Tibial nerve (tissue), 4 donors: ENCODE measurements around the gene POU2F2. TPM values are rescaled to one million over a fixed set of nuclear protein-coding genes. Genes with fewer than 3 reads are reported as not detected.

Experiments
- DNase-seq, 2 donors: peaks; one replicate each; pipeline ENCODE4 v3.0.0-alpha.2; 2019; ENCODE audit warnings: low spot score in 2 of 2
- H3K27ac ChIP-seq, 4 donors: fragments of 200-600 bp; sonication (generic) in 3 of 4; one replicate each; pipeline ENCODE4 v1.5.1; 2017 to 2019; ENCODE audit warnings: mild to moderate bottlenecking in 1 of 4
- H3K27me3 ChIP-seq, 2 donors: fragments of 200-600 bp; sonication (generic) in 1 of 2; one replicate each; pipeline versions ENCODE4 v1.5.1 to v1.6.0; 2017 to 2019
- H3K36me3 ChIP-seq, 3 donors: fragments of 200-600 bp; sonication (generic); one replicate each; pipeline ENCODE4 v1.5.1; 2018 to 2019
- H3K4me1 ChIP-seq, 4 donors: fragments of 200-600 bp; sonication (generic) in 3 of 4; one replicate each; pipeline ENCODE4 v1.5.1; 2017 to 2019
- H3K4me3 ChIP-seq, 4 donors: fragments of 200-600 bp; sonication (generic) in 3 of 4; one replicate each; pipeline ENCODE4 v1.5.1; 2017 to 2019; ENCODE audit warnings: mild to moderate bottlenecking in 1 of 4, moderate library complexity in 1 of 4
- H3K9me3 ChIP-seq, 4 donors: fragments of 200-600 bp; sonication (generic) in 3 of 4; one replicate each; pipeline ENCODE4 v1.5.1; 2017 to 2019
- CTCF ChIP-seq, 5 experiments: fragments of 200-600 bp in 3 of 5; fragments of 450-650 bp in 2 of 5; sonication (generic) in 3 of 5; IDR thresholded peaks; one replicate each; pipeline ENCODE4 v1.5.1; 2016 to 2019; ENCODE audit warnings: antibody characterized with exemption in 5 of 5, mild to moderate bottlenecking in 3 of 5, moderate library complexity in 2 of 5
- EP300 ChIP-seq, 2 donors: sonication (generic); formaldehyde crosslinking; IDR thresholded peaks; one replicate each; pipeline ENCODE4 v1.6.1; 2017; ENCODE audit warnings: antibody characterized with exemption in 2 of 2, mild to moderate bottlenecking in 1 of 2
- POLR2A ChIP-seq, 2 donors: fragments of 450-650 bp; IDR thresholded peaks; one replicate each; pipeline ENCODE4 v1.6.1; 2017; ENCODE audit warnings: antibody characterized with exemption in 2 of 2, mild to moderate bottlenecking in 2 of 2, moderate library complexity in 2 of 2
- WGBS, 2 donors: methylation state at CpG; one replicate each; pipeline ENCODE4 v1.1.5; 2018; 5-methylcytosine and 5-hydroxymethylcytosine counted together
- total RNA-seq, 4 donors: library from RNA; depleted of rRNA; stranded (reverse); fragments of >200 nt; gene quantifications; one replicate each; pipeline ENCODE4 v1.1.0, GENCODE V29; 2016

The POU2F2 gene
- total RNA-seq, 4 donors from 2014 or later: 0.21 to 6.0 (median 0.51) TPM

GRCh38 chr19:42053037-42053935, 79.0 kb downstream of the POU2F2 start:
- H3K36me3 ChIP-seq: peaks cover 0 to 50% (median 0%) of the 10 kb centered on the region in 3 donors
- 84 to 87% methylated on average over 6 to 13 of the region's 17 CpGs for WGBS, 2 donors
- no peak for TF ChIP-seq CTCF (IDR thresholded peaks at IDR 0.05)

GRCh38 chr19:42052241-42052863, 79.9 kb downstream of the POU2F2 start:
- H3K4me3 ChIP-seq: no peak overlapping the region
- H3K9me3 ChIP-seq: no peaks in the 10 kb centered on the region
- no peak for DNase-seq
- 55 to 66% methylated on average over 8 to 9 of the region's 10 CpGs for WGBS, 2 donors
- peaks cover 0 to 44% (median 0%) of the 10 kb centered on the region in 3 donors for H3K36me3 ChIP-seq
- no peaks in the 10 kb centered on the region for H3K27me3 ChIP-seq
- H3K27ac ChIP-seq: no peak overlapping the region
- H3K4me1 ChIP-seq: no peaks in the 10 kb centered on the region
- TF ChIP-seq POLR2A (IDR thresholded peaks at IDR 0.05) (no peak), EP300 (IDR thresholded peaks at IDR 0.05) (no peak), CTCF (IDR thresholded peaks at IDR 0.05) (no peak)

More at GRCh38 chr19:42053037-42053935, 79.0 kb downstream of the POU2F2 start:
- H3K4me1 ChIP-seq: no peaks in the 10 kb centered on the region
- H3K27ac ChIP-seq: no peak overlapping the region
- H3K4me3 ChIP-seq: no peak overlapping the region
- no peaks in the 10 kb centered on the region for H3K27me3 ChIP-seq
- H3K9me3 ChIP-seq: no peaks in the 10 kb centered on the region
- DNase-seq: no peak

- 91 to 95% methylated on average over 14 of the region's 14 CpGs for WGBS, 2 donors
- Histone ChIP-seq H3K4me3 (no peak overlapping the region), H3K9me3 (no peaks in the 10 kb centered on the region), H3K27me3 (no peaks in the 10 kb centered on the region), H3K36me3 (peaks cover 0 to 37% (median 0%) of the 10 kb centered on the region in 3 donors), H3K4me1 (no peaks in the 10 kb centered on the region), H3K27ac (no peak overlapping the region)
- DNase-seq: no peak
- TF ChIP-seq EP300 (IDR thresholded peaks at IDR 0.05) (no peak), POLR2A (IDR thresholded peaks at IDR 0.05) (no peak), CTCF (IDR thresholded peaks at IDR 0.05) (no peak)
Observed at GRCh38 chr19:42051166-42052115, 80.8 kb downstream of the POU2F2 start.

- peaks cover 0 to 29% (median 0%) of the 10 kb centered on the region in 3 donors for H3K36me3 ChIP-seq
- WGBS, 2 donors: 67 to 72% methylated on average over 4 of the region's 4 CpGs
Observed at GRCh38 chr19:42048992-42049391, 83.3 kb downstream of the POU2F2 start.

More at GRCh38 chr19:42048992-42049391, 83.3 kb downstream of the POU2F2 start:
- TF ChIP-seq POLR2A (IDR thresholded peaks at IDR 0.05) (no peak), CTCF (IDR thresholded peaks at IDR 0.05) (no peak), EP300 (IDR thresholded peaks at IDR 0.05) (no peak)
- Histone ChIP-seq H3K9me3 (no peaks in the 10 kb centered on the region), H3K27ac (no peak overlapping the region), H3K27me3 (no peaks in the 10 kb centered on the region), H3K4me3 (no peak overlapping the region), H3K4me1 (no peaks in the 10 kb centered on the region)
- DNase-seq: no peak
